ENCODE data around the gene CD84.

CD84 gene

GRCh38 chr1:160496334-160496733 lies 83.0 kb downstream of the CD84 start:
- no peak for DNase-seq
- WGBS (ENCODE audit: insufficient coverage) = 100% methylated on average over 4 of the region's 4 CpGs
- ChIA-PET POLR2A (no interaction called here), CTCF (no interaction called here)
- Histone ChIP-seq H3K36me3 (ENCODE audit: control insufficient read depth in 4 of 4, insufficient read depth in 4 of 4, low read length in 3 of 4) (no peaks in the 10 kb centered on the region), H3K27ac (ENCODE audit: insufficient read depth in 1 of 2, low read depth in 1 of 2, low read length in 2 of 2, poor library complexity in 1 of 2, severe bottlenecking in 2 of 2) (no peak overlapping the region), H3K27me3 (replicated peaks in 2 of 5; ENCODE audit: control insufficient read depth in 4 of 5, insufficient read depth in 5 of 5, low read length in 4 of 5) (no peaks in the 10 kb centered on the region), H3K4me1 (ENCODE audit: control extremely low read depth in 1 of 4, control insufficient read depth in 4 of 4, insufficient read depth in 4 of 4, low read length in 3 of 4) (peaks cover 0 to 12% (median 6%) of the 10 kb centered on the region in 4 experiments), H3K9me3 (ENCODE audit: control extremely low read depth in 1 of 5, control insufficient read depth in 4 of 5, insufficient read depth in 2 of 5, low read depth in 1 of 5, low read length in 4 of 5) (peaks cover 0 to 4% (median 0%) of the 10 kb centered on the region in 5 experiments), H3K4me3 (ENCODE audit: control insufficient read depth in 1 of 7, extremely low read depth in 1 of 7, insufficient read depth in 4 of 7, low read depth in 2 of 7, low read length in 6 of 7) (no peak overlapping the region)

- Histone ChIP-seq H3K4me3 (ENCODE audit: control insufficient read depth in 1 of 7, extremely low read depth in 1 of 7, insufficient read depth in 4 of 7, low read depth in 2 of 7, low read length in 6 of 7) (no peak overlapping the region), H3K36me3 (ENCODE audit: control insufficient read depth in 4 of 4, insufficient read depth in 4 of 4, low read length in 3 of 4) (no peaks in the 10 kb centered on the region), H3K9me3 (ENCODE audit: control extremely low read depth in 1 of 5, control insufficient read depth in 4 of 5, insufficient read depth in 2 of 5, low read depth in 1 of 5, low read length in 4 of 5) (peaks cover 0 to 4% (median 0%) of the 10 kb centered on the region in 5 experiments), H3K27ac (ENCODE audit: insufficient read depth in 1 of 2, low read depth in 1 of 2, low read length in 2 of 2, poor library complexity in 1 of 2, severe bottlenecking in 2 of 2) (no peak overlapping the region), H3K4me1 (ENCODE audit: control extremely low read depth in 1 of 4, control insufficient read depth in 4 of 4, insufficient read depth in 4 of 4, low read length in 3 of 4) (peaks cover 0 to 9% (median 3%) of the 10 kb centered on the region in 4 experiments), H3K27me3 (replicated peaks in 2 of 5; ENCODE audit: control insufficient read depth in 4 of 5, insufficient read depth in 5 of 5, low read length in 4 of 5) (no peaks in the 10 kb centered on the region)
- no peak for DNase-seq
- 94% methylated on average over 3 of the region's 3 CpGs for WGBS (ENCODE audit: insufficient coverage)
- ChIA-PET POLR2A (no interaction called here), CTCF (no interaction called here)
Observed at GRCh38 chr1:160494620-160495019, 84.7 kb downstream of the CD84 start.

GRCh38 chr1:160492617-160493016 lies 86.7 kb downstream of the CD84 start:
- H3K36me3 ChIP-seq (ENCODE audit: control insufficient read depth in 4 of 4, insufficient read depth in 4 of 4, low read length in 3 of 4) = no peaks in the 10 kb centered on the region
- WGBS (ENCODE audit: insufficient coverage) = 15% methylated on average over 2 of the region's 2 CpGs
- DNase-seq = no peak
- no peak overlapping the region for H3K4me3 ChIP-seq (ENCODE audit: control insufficient read depth in 1 of 7, extremely low read depth in 1 of 7, insufficient read depth in 4 of 7, low read depth in 2 of 7, low read length in 6 of 7)
- H3K27me3 ChIP-seq (replicated peaks in 2 of 5; ENCODE audit: control insufficient read depth in 4 of 5, insufficient read depth in 5 of 5, low read length in 4 of 5) = no peaks in the 10 kb centered on the region
- ChIA-PET CTCF (interaction anchor here (1.9 kb wide), 1 partner anchor 10 kb away, joined by 5 read pairs; no protein-coding TSS in a partner anchor), POLR2A (no interaction called here)
- no peaks in the 10 kb centered on the region for H3K9me3 ChIP-seq (ENCODE audit: control extremely low read depth in 1 of 5, control insufficient read depth in 4 of 5, insufficient read depth in 2 of 5, low read depth in 1 of 5, low read length in 4 of 5)
- H3K27ac ChIP-seq (ENCODE audit: insufficient read depth in 1 of 2, low read depth in 1 of 2, low read length in 2 of 2, poor library complexity in 1 of 2, severe bottlenecking in 2 of 2) = no peak overlapping the region
- peaks cover 0 to 8% (median 2%) of the 10 kb centered on the region in 4 experiments for H3K4me1 ChIP-seq (ENCODE audit: control extremely low read depth in 1 of 4, control insufficient read depth in 4 of 4, insufficient read depth in 4 of 4, low read length in 3 of 4)

DNA sequence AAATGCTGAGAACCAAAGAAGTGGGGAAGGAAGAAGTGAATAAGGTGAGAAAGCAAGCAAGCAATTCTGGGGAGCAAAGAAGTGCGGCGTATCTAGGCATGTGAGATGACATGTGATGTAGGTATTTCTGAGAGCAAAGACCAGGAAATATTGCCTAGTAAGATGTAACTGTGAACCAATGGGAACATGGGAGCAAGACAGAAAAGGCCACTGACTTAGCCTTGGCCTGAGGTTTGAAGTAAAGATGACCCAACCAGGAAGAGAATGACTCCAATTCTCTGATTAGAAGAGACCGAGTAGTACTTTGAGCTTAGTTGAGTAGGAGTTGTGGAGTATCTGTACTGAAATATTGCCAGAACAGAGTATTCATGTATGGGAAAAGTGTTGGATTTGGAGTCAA lies 87.3 kb downstream of the CD84 start:
- Histone ChIP-seq H3K27me3 (replicated peaks in 2 of 5; ENCODE audit: control insufficient read depth in 4 of 5, insufficient read depth in 5 of 5, low read length in 4 of 5) (no peaks in the 10 kb centered on the region), H3K4me1 (ENCODE audit: control extremely low read depth in 1 of 4, control insufficient read depth in 4 of 4, insufficient read depth in 4 of 4, low read length in 3 of 4) (peaks cover 0 to 8% (median 2%) of the 10 kb centered on the region in 4 experiments), H3K9me3 (ENCODE audit: control extremely low read depth in 1 of 5, control insufficient read depth in 4 of 5, insufficient read depth in 2 of 5, low read depth in 1 of 5, low read length in 4 of 5) (no peaks in the 10 kb centered on the region), H3K36me3 (ENCODE audit: control insufficient read depth in 4 of 4, insufficient read depth in 4 of 4, low read length in 3 of 4) (no peaks in the 10 kb centered on the region), H3K27ac (ENCODE audit: insufficient read depth in 1 of 2, low read depth in 1 of 2, low read length in 2 of 2, poor library complexity in 1 of 2, severe bottlenecking in 2 of 2) (no peak overlapping the region), H3K4me3 (ENCODE audit: control insufficient read depth in 1 of 7, extremely low read depth in 1 of 7, insufficient read depth in 4 of 7, low read depth in 2 of 7, low read length in 6 of 7) (no peak overlapping the region)
- 100% methylated on average over 2 of the region's 3 CpGs for WGBS (ENCODE audit: insufficient coverage)
- no peak for DNase-seq
- ChIA-PET CTCF (interaction anchor here (1.9 kb wide), 1 partner anchor 10 kb away, joined by 5 read pairs; no protein-coding TSS in a partner anchor), POLR2A (no interaction called here)

Measured in common myeloid progenitor, CD34-positive (primary cell).